Measurements from ENCODE around the gene TNIK.

Gene TNIK

DNA sequence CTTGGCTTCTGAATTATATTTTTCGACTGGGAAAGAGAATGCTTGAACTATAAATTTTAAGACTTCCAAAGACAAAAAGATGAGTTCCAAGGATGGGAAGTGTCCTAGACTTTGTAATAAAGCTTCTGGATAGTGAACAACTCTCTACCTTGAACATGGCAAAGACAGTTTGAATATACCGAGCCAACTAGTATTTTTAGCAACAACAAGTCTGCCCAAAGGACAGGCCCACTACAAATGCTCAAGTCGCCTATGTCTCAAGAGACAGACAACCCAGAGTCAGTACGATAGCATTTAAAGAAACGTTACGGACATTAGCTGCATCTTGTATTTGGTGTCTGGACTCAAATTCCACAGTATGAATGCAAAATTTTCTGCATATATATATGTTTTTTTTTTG lies 258.4 kb downstream of the TNIK start:
- no peaks in the 10 kb centered on the region for H3K9me2 ChIP-seq (replicated peaks; ENCODE audit: control insufficient read depth, low read length)
- H3K27me3 ChIP-seq (ENCODE audit: control insufficient read depth, low read length): no peaks in the 10 kb centered on the region
- H3K4me2 ChIP-seq (ENCODE audit: low read length): no peak overlapping the region
- TF ChIP-seq EZH2phosphoT487 (IDR thresholded peaks at IDR 0.05; ENCODE audit: borderline replicate concordance, low read length): no peak
- TF ChIP-seq, protein P1, sequence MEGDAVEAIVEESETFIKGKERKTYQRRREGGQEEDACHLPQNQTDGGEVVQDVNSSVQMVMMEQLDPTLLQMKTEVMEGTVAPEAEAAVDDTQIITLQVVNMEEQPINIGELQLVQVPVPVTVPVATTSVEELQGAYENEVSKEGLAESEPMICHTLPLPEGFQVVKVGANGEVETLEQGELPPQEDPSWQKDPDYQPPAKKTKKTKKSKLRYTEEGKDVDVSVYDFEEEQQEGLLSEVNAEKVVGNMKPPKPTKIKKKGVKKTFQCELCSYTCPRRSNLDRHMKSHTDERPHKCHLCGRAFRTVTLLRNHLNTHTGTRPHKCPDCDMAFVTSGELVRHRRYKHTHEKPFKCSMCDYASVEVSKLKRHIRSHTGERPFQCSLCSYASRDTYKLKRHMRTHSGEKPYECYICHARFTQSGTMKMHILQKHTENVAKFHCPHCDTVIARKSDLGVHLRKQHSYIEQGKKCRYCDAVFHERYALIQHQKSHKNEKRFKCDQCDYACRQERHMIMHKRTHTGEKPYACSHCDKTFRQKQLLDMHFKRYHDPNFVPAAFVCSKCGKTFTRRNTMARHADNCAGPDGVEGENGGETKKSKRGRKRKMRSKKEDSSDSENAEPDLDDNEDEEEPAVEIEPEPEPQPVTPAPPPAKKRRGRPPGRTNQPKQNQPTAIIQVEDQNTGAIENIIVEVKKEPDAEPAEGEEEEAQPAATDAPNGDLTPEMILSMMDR (IDR thresholded peaks at IDR 0.05; ENCODE audit: low read depth, low read length, poor library complexity, severe bottlenecking): no peak
- H3F3A ChIP-seq (ENCODE audit: control insufficient read depth, insufficient read depth): no peaks in the 10 kb centered on the region
- no peak overlapping the region for H3K4me3 ChIP-seq (ENCODE audit: low read length)
- H3K79me2 ChIP-seq (ENCODE audit: control insufficient read depth, low read length): no peaks in the 10 kb centered on the region
- H4K20me1 ChIP-seq (ENCODE audit: control insufficient read depth, insufficient read depth, low read depth, low read length): no peaks in the 10 kb centered on the region
- no peak overlapping the region for H3K27ac ChIP-seq (ENCODE audit: low read depth, low read length)
- no peaks in the 10 kb centered on the region for H3K9me3 ChIP-seq (ENCODE audit: control insufficient read depth, insufficient read depth, low read length)
- no peaks in the 10 kb centered on the region for H3K36me3 ChIP-seq (ENCODE audit: control insufficient read depth, low read length)
- no peaks in the 10 kb centered on the region for H3K4me1 ChIP-seq (ENCODE audit: control insufficient read depth, low read length)

DNA sequence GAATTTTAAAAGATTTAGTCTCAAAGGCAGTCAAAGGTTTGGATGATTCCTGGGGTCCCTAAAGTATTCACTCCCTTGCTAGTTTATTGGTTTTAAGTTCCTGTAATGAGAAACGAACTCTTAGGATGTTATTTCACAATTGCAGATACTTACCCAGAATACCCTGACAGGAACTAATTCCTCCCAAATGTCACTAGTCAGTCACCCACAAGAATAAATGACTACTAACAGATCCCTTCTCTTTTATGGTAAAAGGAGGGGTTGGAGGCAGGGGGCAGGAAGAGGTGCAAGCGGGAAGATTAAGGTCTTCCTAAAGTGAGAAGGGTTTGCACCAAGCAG lies 259.5 kb downstream of the TNIK start:
- no peaks in the 10 kb centered on the region for H3F3A ChIP-seq (ENCODE audit: control insufficient read depth, insufficient read depth)
- H3K4me3 ChIP-seq (ENCODE audit: low read length): no peak overlapping the region
- H3K9me2 ChIP-seq (replicated peaks; ENCODE audit: control insufficient read depth, low read length): no peaks in the 10 kb centered on the region
- no peaks in the 10 kb centered on the region for H3K27me3 ChIP-seq (ENCODE audit: control insufficient read depth, low read length)
- no peaks in the 10 kb centered on the region for H3K36me3 ChIP-seq (ENCODE audit: control insufficient read depth, low read length)
- no peaks in the 10 kb centered on the region for H3K4me1 ChIP-seq (ENCODE audit: control insufficient read depth, low read length)
- TF ChIP-seq, protein P1 (IDR thresholded peaks at IDR 0.05; ENCODE audit: low read depth, low read length, poor library complexity, severe bottlenecking): no peak
- no peak for TF ChIP-seq EZH2phosphoT487 (IDR thresholded peaks at IDR 0.05; ENCODE audit: borderline replicate concordance, low read length)
- no peak overlapping the region for H3K4me2 ChIP-seq (ENCODE audit: low read length)
- no peaks in the 10 kb centered on the region for H4K20me1 ChIP-seq (ENCODE audit: control insufficient read depth, insufficient read depth, low read depth, low read length)
- no peak overlapping the region for H3K27ac ChIP-seq (ENCODE audit: low read depth, low read length)
- H3K79me2 ChIP-seq (ENCODE audit: control insufficient read depth, low read length): no peaks in the 10 kb centered on the region
- H3K9me3 ChIP-seq (ENCODE audit: control insufficient read depth, insufficient read depth, low read length): no peaks in the 10 kb centered on the region

GRCh38 chr3:171200052-171200749 lies 260.0 kb downstream of the TNIK start:
- Histone ChIP-seq H3K4me3 (ENCODE audit: low read length) (no peak overlapping the region), H3F3A (ENCODE audit: control insufficient read depth, insufficient read depth) (no peaks in the 10 kb centered on the region), H3K9me2 (replicated peaks; ENCODE audit: control insufficient read depth, low read length) (no peaks in the 10 kb centered on the region), H3K36me3 (ENCODE audit: control insufficient read depth, low read length) (no peaks in the 10 kb centered on the region), H3K27me3 (ENCODE audit: control insufficient read depth, low read length) (no peaks in the 10 kb centered on the region), H3K27ac (ENCODE audit: low read depth, low read length) (no peak overlapping the region), H3K9me3 (ENCODE audit: control insufficient read depth, insufficient read depth, low read length) (no peaks in the 10 kb centered on the region), H3K4me1 (ENCODE audit: control insufficient read depth, low read length) (no peaks in the 10 kb centered on the region), H3K4me2 (ENCODE audit: low read length) (no peak overlapping the region), H3K79me2 (ENCODE audit: control insufficient read depth, low read length) (no peaks in the 10 kb centered on the region), H4K20me1 (ENCODE audit: control insufficient read depth, insufficient read depth, low read depth, low read length) (no peaks in the 10 kb centered on the region)
- TF ChIP-seq EZH2phosphoT487 (IDR thresholded peaks at IDR 0.05; ENCODE audit: borderline replicate concordance, low read length): no peak
- TF ChIP-seq, protein P1 (IDR thresholded peaks at IDR 0.05; ENCODE audit: low read depth, low read length, poor library complexity, severe bottlenecking): no peak

Measured in DOHH2 (cell line).